GM18867 (cell line): ENCODE results near the gene GINM1.

Experiments used
- ATAC-seq: cut with Tn5 transposase; IDR thresholded peaks from one replicate; pipeline ENCODE4 v1.9.1; 2021; ENCODE audit warnings: mild to moderate bottlenecking, moderate library complexity; ENCODE audit not compliant: unreplicated experiment

The GINM1 gene

DNA sequence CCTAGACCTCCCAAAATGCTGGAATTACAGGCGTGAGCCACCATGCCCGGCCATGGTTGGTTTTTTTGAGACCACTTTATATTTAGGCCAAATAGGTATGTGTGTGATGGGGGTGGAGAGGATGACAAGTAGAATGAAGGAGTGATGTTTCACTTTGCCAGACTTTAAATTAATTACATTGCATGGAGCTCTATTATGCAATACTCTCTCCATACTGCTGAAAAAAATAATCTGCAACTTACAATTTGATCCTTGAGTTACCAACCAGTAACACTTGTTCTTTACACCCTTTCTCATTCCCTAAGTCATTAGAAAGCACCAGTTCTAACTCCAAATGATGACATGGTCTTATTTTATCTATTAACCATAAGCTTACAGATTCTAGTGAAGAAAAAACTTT lies 26.8 kb downstream of the GINM1 start:
- no peak for ATAC-seq

DNA sequence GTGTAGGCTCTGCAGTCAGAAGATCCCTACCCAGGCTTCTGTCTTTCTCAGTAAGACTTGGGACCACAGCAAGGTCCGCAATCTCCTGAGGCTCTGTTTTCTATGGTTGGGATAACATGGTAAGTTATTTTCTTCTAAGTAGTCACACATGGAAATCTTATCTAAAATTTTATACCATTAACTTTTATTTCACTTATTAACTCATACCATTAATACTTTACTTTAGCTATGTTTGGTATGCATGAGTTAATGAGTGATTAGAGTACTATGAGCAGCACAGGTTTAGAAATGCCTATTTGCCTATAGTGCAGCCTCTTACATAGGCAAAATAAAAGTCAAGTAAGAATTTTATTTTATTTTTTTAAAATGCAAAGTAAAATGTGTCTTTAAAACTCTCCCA lies 27.2 kb downstream of the GINM1 start:
- no peak for ATAC-seq

DNA sequence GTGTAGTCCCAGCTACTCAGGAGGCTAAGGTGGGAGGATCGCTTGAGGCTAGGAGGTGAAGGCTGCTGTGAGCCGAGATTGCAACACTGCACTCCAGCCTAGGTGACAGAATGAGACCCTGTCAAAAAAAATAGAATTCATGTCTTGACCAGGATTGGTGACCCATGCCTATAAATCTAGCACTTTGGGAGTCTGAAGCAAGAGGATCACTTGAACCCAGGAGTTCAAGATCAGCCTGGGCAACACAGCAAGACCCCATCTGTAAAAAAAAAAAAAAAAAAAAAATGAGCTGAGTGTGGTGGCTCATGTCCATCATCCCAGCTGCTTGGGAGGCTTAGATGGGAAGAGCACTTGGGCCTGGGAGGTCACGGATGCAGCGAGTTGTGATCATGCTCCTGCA lies 34.3 kb downstream of the GINM1 start:
- no peak for ATAC-seq

DNA sequence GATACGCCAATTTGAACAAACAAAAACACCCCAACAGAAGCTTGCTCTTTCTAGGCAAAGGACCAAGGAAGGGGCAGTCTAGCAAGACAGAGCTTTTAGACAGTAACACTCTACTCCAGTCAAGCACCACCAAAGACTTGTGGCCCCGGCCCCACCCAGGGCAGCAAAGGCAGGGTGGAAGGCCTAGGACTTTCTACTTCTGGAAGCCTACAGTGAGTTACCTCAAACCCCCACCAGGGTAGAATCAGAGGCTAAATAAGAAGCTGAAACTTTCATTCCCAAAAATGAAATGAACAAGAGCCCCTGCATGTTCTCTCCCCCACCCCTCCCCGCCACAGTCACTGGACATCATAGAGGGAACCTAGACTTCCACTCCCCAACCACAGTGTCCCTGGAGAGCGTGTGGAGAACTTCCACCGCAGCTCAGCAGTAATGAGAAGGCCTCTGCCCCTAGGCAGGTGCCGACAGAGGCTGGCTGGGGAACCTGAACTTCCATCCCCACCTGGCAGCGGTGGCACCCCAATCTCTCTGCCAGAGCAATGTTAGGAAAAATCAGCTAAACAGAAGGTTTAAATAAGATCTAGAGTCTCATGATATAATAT lies 42.3 kb downstream of the GINM1 start:
- ATAC-seq, result no peak

DNA sequence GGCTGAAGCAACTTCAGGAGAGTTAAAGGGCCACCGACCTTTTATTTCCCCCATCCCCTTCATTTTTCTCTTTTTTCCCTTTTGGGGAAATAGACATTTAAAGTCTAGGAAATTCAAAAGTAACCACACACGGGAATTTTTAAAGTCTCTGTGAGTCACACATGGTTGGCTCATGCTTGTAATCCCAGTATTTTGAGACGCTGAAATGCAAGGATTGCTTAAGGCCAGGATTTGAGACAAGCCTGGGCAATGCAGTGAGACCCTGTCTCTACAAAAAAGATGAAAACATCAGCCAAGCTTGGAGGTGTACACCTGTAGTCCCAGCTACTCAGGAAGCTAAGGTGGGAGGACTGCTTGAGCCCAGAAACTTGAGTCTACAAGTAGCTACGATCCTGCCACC lies 48.2 kb downstream of the GINM1 start:
- no peak for ATAC-seq

DNA sequence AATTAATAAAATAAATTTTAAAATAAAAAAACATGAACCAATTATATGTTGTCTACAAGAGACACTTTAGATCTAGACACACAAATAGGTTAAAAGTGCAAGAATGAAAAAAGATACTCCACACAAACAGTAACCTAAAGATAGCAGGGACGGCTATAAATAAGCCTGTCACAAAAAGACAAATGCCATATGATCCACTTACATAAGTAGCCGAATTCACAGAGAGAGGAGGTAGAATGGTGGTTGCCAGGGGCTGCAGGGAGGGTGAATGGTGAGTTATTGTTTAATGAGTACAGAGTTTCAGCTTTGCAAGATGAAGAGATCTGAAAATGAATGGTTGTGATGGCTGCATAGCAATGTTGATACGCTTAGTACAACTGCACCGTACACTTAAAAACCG lies 49.6 kb downstream of the GINM1 start:
- ATAC-seq, result no peak

DNA sequence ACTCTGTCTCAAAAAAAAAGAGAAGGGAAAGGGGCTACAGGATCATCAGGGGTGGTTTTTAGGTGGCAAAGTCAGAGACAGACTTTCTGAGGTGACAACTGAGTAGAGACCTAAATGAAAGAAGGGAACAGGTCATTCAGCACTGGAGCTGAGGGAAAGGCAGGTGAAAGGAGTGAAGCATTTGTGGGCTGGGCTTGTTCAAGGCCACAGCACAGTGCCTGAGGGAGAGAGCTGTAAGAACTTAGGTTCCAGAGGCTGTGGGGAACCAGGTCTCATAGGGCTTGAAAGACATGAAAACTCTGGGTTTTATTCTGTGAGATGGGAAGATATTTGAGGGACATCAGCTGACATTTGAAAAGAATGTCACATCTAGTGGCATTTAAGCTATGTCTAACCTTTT lies 61.5 kb downstream of the GINM1 start:
- ATAC-seq, result no peak

DNA sequence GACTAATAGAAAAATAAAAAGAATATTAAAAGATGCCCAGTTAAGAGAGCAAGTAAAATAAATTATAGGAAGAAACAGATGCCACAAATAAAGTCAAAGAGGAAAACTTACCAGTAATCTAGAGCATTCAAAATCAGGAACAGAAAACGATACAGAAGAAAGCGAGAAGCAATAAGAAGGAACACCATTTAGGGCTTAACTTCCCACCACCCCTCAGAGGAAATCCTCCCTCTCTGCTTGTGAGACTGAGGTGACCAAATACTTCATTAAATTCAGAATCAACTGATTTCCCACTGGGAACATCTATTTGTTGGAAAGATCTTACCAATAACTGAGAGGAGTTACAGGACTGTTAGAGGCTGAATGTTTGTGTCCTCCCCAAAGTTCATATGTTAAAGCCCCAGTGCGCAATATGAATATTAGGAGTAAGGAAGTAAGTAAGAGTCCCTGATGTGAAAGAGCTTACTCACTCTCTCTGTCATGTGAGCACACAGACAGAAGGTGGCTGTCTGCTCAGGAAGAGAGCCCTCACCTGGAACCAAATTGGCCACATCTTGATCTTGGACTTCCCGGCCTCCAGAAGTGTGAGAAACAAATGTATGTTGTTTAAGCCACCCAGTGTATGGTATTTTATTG lies 62.8 kb downstream of the GINM1 start:
- ATAC-seq, result peak; percentile 82

DNA sequence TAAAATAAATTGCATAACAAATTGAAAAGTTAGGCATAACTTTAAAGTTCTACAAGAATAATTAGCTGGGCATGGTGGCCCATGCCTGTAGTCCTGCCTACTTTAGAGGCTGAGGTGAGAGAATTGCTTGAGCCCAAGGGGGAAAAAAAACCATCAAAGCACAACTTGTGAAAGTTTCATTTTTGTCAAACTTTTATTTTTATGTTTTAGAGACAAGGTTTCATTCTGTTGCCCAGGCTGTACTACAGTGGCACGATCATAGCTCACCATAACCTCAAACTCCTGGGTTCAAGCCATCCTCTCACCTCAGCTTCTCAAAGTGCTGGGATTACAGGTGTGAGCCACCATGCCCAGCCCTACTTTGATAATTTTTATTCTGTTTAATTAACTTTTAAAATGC lies 68.1 kb downstream of the GINM1 start:
- no peak for ATAC-seq

DNA sequence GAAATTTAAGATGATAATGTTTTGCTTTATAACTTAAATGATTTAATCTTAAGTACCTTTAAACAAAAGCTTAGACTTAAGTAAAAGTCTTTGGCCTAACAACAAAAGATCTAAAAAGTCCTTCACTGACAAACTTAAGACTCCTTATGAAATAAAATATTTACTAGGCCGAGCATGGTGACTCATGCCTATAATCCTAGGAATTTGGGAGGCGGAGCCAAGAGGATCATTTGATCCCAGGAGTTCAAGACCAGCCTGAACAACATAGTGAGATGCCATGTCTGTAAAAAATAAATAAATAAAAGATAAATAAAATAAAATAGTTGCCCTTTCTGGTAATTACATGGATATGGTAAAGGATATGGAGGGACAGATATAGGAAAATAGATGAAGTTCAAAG lies 69.9 kb downstream of the GINM1 start:
- ATAC-seq, result no peak
